Gastrocnemius medialis (tissue), 4 donors: ENCODE measurements around the gene LPAR4.
"Not testable (repeated sequence)": the region's sequence is repeated elsewhere in the genome, so short reads cannot be mapped to it uniquely, and the experiment has no call there.

Experiments used
- POLR2A ChIP-seq, 2 donors: fragments of 450-650 bp; IDR thresholded peaks; one replicate each; pipeline ENCODE4 v1.6.1; 2017; ENCODE audit warnings: antibody characterized with exemption in 2 of 2, mild to moderate bottlenecking in 2 of 2, moderate library complexity in 2 of 2
- TF ChIP-seq, protein P1 (sequence below), 5 experiments: fragments of 450-650 bp in 3 of 5; fragments of 200-600 bp in 2 of 5; sonication (generic) in 2 of 5; IDR thresholded peaks in 4 of 5; conservative IDR thresholded peaks in 1 of 5; 1 replicate in 4 of 5; 2 replicates in 1 of 5; pipeline ENCODE4 v1.5.1; 2016 to 2019; ENCODE audit warnings: antibody characterized with exemption in 5 of 5, mild to moderate bottlenecking in 3 of 5, moderate library complexity in 3 of 5

DNA sequence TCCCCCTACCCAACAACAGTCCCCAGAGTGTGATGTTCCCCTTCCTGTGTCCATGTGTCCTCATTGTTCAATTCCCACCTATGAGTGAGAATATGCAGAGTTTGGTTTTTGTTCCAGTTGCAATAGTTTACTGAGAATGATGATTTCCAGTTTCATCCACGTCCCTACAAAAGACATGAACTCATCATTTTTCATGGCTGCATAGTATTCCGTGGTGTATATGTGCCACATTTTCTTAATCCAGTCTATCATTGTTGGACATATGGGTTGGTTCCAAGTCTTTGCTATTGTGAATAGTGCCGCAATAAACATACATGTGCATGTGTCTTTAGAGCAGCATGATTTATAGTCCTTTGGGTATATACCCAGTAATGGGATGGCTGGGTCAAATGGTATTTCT lies 55.0 kb downstream of the LPAR4 start:
- TF ChIP-seq, protein P1, sequence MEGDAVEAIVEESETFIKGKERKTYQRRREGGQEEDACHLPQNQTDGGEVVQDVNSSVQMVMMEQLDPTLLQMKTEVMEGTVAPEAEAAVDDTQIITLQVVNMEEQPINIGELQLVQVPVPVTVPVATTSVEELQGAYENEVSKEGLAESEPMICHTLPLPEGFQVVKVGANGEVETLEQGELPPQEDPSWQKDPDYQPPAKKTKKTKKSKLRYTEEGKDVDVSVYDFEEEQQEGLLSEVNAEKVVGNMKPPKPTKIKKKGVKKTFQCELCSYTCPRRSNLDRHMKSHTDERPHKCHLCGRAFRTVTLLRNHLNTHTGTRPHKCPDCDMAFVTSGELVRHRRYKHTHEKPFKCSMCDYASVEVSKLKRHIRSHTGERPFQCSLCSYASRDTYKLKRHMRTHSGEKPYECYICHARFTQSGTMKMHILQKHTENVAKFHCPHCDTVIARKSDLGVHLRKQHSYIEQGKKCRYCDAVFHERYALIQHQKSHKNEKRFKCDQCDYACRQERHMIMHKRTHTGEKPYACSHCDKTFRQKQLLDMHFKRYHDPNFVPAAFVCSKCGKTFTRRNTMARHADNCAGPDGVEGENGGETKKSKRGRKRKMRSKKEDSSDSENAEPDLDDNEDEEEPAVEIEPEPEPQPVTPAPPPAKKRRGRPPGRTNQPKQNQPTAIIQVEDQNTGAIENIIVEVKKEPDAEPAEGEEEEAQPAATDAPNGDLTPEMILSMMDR (IDR thresholded peaks at IDR 0.05 in 4 of 5, conservative IDR thresholded peaks at IDR 0.05 in 1 of 5): not testable (repeated sequence)
- TF ChIP-seq POLR2A (IDR thresholded peaks at IDR 0.05): not testable (repeated sequence)
